Muscle layer of colon (tissue), 2 donors: Measurements from ENCODE around the gene TNRC6C.
"Not testable (repeated sequence)": the region's sequence is repeated elsewhere in the genome, so short reads cannot be mapped to it uniquely, and the experiment has no call there.

Source experiments
- H3K27ac ChIP-seq: one replicate; pipeline ENCODE4 v1.7.0; 2013; ENCODE audit warnings: low read depth, mild to moderate bottlenecking, low read length, moderate library complexity
- H3K27me3 ChIP-seq, 2 donors: one replicate each; pipeline ENCODE4 v1.7.0; 2013; ENCODE audit warnings: low read length in 2 of 2, mild to moderate bottlenecking in 2 of 2; ENCODE audit not compliant: insufficient read depth in 2 of 2, control insufficient read depth in 1 of 2
- H3K36me3 ChIP-seq: one replicate; pipeline ENCODE4 v1.7.0; 2013; ENCODE audit warnings: mild to moderate bottlenecking, low read length; ENCODE audit not compliant: insufficient read depth
- H3K4me1 ChIP-seq: one replicate; pipeline ENCODE4 v1.7.0; 2013; ENCODE audit warnings: mild to moderate bottlenecking, low read length; ENCODE audit not compliant: insufficient read depth
- H3K4me3 ChIP-seq, 2 donors: one replicate each; pipeline ENCODE4 v1.7.0; 2013; ENCODE audit warnings: low read length in 2 of 2, low read depth in 1 of 2, mild to moderate bottlenecking in 1 of 2, moderate library complexity in 1 of 2
- H3K9ac ChIP-seq: one replicate; pipeline ENCODE4 v1.7.0; 2013; ENCODE audit warnings: low read length
- H3K9me3 ChIP-seq: one replicate; pipeline ENCODE4 v1.7.0; 2013; ENCODE audit warnings: mild to moderate bottlenecking, low read length
- donor health status: abdominal sarcoma.
- donor health status: Adenocarcinoma of cecum.

Gene TNRC6C

GRCh38 chr17:78111727-78112517, 153.4 kb downstream of the TNRC6C start:
- Histone ChIP-seq H3K9ac (no peak overlapping the region), H3K27ac (no peak overlapping the region), H3K4me1 (peaks cover 4% of the 10 kb centered on the region), H3K36me3 (no peaks in the 10 kb centered on the region), H3K9me3 (no peaks in the 10 kb centered on the region), H3K27me3 (no peaks in the 10 kb centered on the region), H3K4me3 (no peak overlapping the region)

- Histone ChIP-seq H3K36me3 (no peaks in the 10 kb centered on the region), H3K27me3 (peaks cover 0 to 6% of the 10 kb centered on the region in 2 donors), H3K9me3 (no peaks in the 10 kb centered on the region), H3K27ac (no peak overlapping the region), H3K4me1 (peaks cover 4% of the 10 kb centered on the region), H3K4me3 (no peak overlapping the region), H3K9ac (no peak overlapping the region)
Measured at GRCh38 chr17:78112518-78113471, 154.3 kb downstream of the TNRC6C start.

- no peak overlapping the region for H3K9ac ChIP-seq
- H3K27ac ChIP-seq, result no peak overlapping the region
- H3K4me3 ChIP-seq, result no peak overlapping the region
- peaks cover 4% of the 10 kb centered on the region for H3K4me1 ChIP-seq
- H3K9me3 ChIP-seq, result no peaks in the 10 kb centered on the region
- no peaks in the 10 kb centered on the region for H3K36me3 ChIP-seq
- H3K27me3 ChIP-seq, result peaks cover 0 to 6% of the 10 kb centered on the region in 2 donors
Measured at GRCh38 chr17:78113804-78114785, 155.6 kb downstream of the TNRC6C start.

- no peaks in the 10 kb centered on the region for H3K36me3 ChIP-seq
- H3K27me3 ChIP-seq, result peaks cover 0 to 6% of the 10 kb centered on the region in 2 donors
- H3K9ac ChIP-seq, result no peak overlapping the region
- H3K9me3 ChIP-seq, result no peaks in the 10 kb centered on the region
- H3K4me1 ChIP-seq, result peaks cover 4% of the 10 kb centered on the region
- H3K4me3 ChIP-seq, result no peak overlapping the region
- H3K27ac ChIP-seq, result no peak overlapping the region
Measured at GRCh38 chr17:78114831-78115723, 156.6 kb downstream of the TNRC6C start.

GRCh38 chr17:78115803-78116202, 157.3 kb downstream of the TNRC6C start:
- not testable (repeated sequence) for H3K27me3 ChIP-seq, H3K9ac ChIP-seq, H3K9me3 ChIP-seq, H3K27ac ChIP-seq, H3K4me3 ChIP-seq, H3K4me1 ChIP-seq, H3K36me3 ChIP-seq

GRCh38 chr17:78116411-78116810, 157.9 kb downstream of the TNRC6C start:
- peaks cover 4% of the 10 kb centered on the region for H3K4me1 ChIP-seq
- no peak overlapping the region for H3K4me3 ChIP-seq
- no peaks in the 10 kb centered on the region for H3K36me3 ChIP-seq
- H3K27ac ChIP-seq, result no peak overlapping the region
- peaks cover 0 to 6% of the 10 kb centered on the region in 2 donors for H3K27me3 ChIP-seq
- no peaks in the 10 kb centered on the region for H3K9me3 ChIP-seq
- H3K9ac ChIP-seq, result no peak overlapping the region

- H3K36me3 ChIP-seq, result no peaks in the 10 kb centered on the region
- no peaks in the 10 kb centered on the region for H3K9me3 ChIP-seq
- H3K27ac ChIP-seq, result no peak overlapping the region
- peaks cover 4% of the 10 kb centered on the region for H3K4me1 ChIP-seq
- H3K27me3 ChIP-seq, result peaks cover 0 to 6% of the 10 kb centered on the region in 2 donors
- H3K9ac ChIP-seq, result no peak overlapping the region
- H3K4me3 ChIP-seq, result no peak overlapping the region
Measured at GRCh38 chr17:78117027-78117981, 158.8 kb downstream of the TNRC6C start.

GRCh38 chr17:78118801-78119241, 160.3 kb downstream of the TNRC6C start:
- Histone ChIP-seq H3K9ac (no peak overlapping the region), H3K27me3 (peaks cover 0 to 6% of the 10 kb centered on the region in 2 donors), H3K4me1 (no peaks in the 10 kb centered on the region), H3K27ac (no peak overlapping the region), H3K9me3 (no peaks in the 10 kb centered on the region), H3K4me3 (no peak overlapping the region), H3K36me3 (no peaks in the 10 kb centered on the region)

GRCh38 chr17:78120537-78120936, 162.0 kb downstream of the TNRC6C start:
- Histone ChIP-seq H3K9me3 (no peaks in the 10 kb centered on the region), H3K9ac (no peak overlapping the region), H3K27ac (no peak overlapping the region), H3K4me1 (no peaks in the 10 kb centered on the region), H3K4me3 (no peak overlapping the region), H3K27me3 (peaks cover 0 to 6% of the 10 kb centered on the region in 2 donors), H3K36me3 (no peaks in the 10 kb centered on the region)
